ENCODE measurements around the gene STRADA.

STRADA gene

GRCh38 chr17:63700528-63701455 is 40.8 kb downstream of the STRADA start:
- DNase-seq, result peak; percentile 43

GRCh38 chr17:63699638-63700527 is 41.7 kb downstream of the STRADA start, which contains the start of gene LIMD2:
TSS of gene LIMD2 (minus strand) at chr17:63700125. CDS start at chr17:63699298, 827 bp downstream.
- DNase-seq, result peak; percentile 86

GRCh38 chr17:63698886-63699637 is 42.5 kb downstream of the STRADA start:
- DNase-seq, result peak; percentile 86

GRCh38 chr17:63698381-63698885 is 43.2 kb downstream of the STRADA start:
- peak; percentile 39 for DNase-seq

GRCh38 chr17:63697341-63698286 is 44.0 kb downstream of the STRADA start:
- DNase-seq, result peak; percentile 86

- DNase-seq, result peak; percentile 40
Measured at GRCh38 chr17:63696381-63696961, 45.1 kb downstream of the STRADA start.

- DNase-seq, result peak; percentile 32
Measured at GRCh38 chr17:63695889-63696288, 45.7 kb downstream of the STRADA start.

GRCh38 chr17:63694950-63695773 is 46.4 kb downstream of the STRADA start:
- DNase-seq, result peak; percentile 29

- DNase-seq, result no peak
Measured at GRCh38 chr17:63694229-63694949, 47.2 kb downstream of the STRADA start.

- no peak for DNase-seq
Measured at GRCh38 chr17:63693411-63694113, 48.0 kb downstream of the STRADA start.

- DNase-seq, result no peak
Measured at GRCh38 chr17:63692195-63692816, 49.3 kb downstream of the STRADA start.

GRCh38 chr17:63689479-63689878 is 52.1 kb downstream of the STRADA start:
- DNase-seq, result no peak

GRCh38 chr17:63688396-63689020 is 53.1 kb downstream of the STRADA start:
- DNase-seq, result no peak

GRCh38 chr17:63686138-63686685 is 55.4 kb downstream of the STRADA start:
- no peak for DNase-seq

- DNase-seq, result no peak
Measured at GRCh38 chr17:63685578-63685977, 56.0 kb downstream of the STRADA start.

GRCh38 chr17:63685041-63685440 is 56.6 kb downstream of the STRADA start:
- DNase-seq, result no peak

GRCh38 chr17:63682981-63683380 is 58.6 kb downstream of the STRADA start:
- no peak for DNase-seq

All from activated CD4-positive, alpha-beta T cell treated with anti-CD3 and anti-CD28 coated beads, Interleukin-2, amount 50 U/mL, for 1 hour (primary cell).